Neural progenitor cell (in vitro differentiated cells): Measurements from ENCODE around the gene CD40. TPM values are rescaled to one million over a fixed set of nuclear protein-coding genes. Genes with fewer than 3 reads are reported as not detected.
A peak's percentile ranks its signal among the peaks of the same experiment; 100 is the strongest.

Experiments used
- DNase-seq: peaks from one replicate; pipeline ENCODE4 v3.0.0-alpha.2; 2016; ENCODE audit warnings: low spot score
- H2AFZ ChIP-seq: fragments of 200-600 bp; sonication (generic); replicated peaks from 2 replicates; pipeline ENCODE4 v1.6.1; 2016; ENCODE audit warnings: antibody characterized with exemption
- H3F3A ChIP-seq: fragments of 200-600 bp; sonication (generic); 2 replicates; pipeline ENCODE4 v1.6.1; 2016; ENCODE audit warnings: antibody characterized with exemption, low read depth
- H3K27ac ChIP-seq: fragments of 200-600 bp; sonication (generic); 2 replicates; pipeline ENCODE4 v1.5.1; 2016; ENCODE audit warnings: mild to moderate bottlenecking
- H3K27me3 ChIP-seq: fragments of 200-600 bp; sonication (generic); 2 replicates; pipeline ENCODE4 v1.6.1; 2016; ENCODE audit warnings: mild to moderate bottlenecking, moderate library complexity
- H3K36me3 ChIP-seq: fragments of 200-600 bp; sonication (generic); 2 replicates; pipeline ENCODE4 v1.5.1; 2016
- H3K4me1 ChIP-seq: fragments of 200-600 bp; sonication (generic); 2 replicates; pipeline ENCODE4 v1.6.1; 2016; ENCODE audit warnings: mixed run types
- H3K4me2 ChIP-seq: fragments of 200-600 bp; sonication (generic); 2 replicates; pipeline ENCODE4 v1.6.1; 2016
- H3K4me3 ChIP-seq: fragments of 200-600 bp; sonication (generic); 2 replicates; pipeline ENCODE4 v1.5.1; 2016
- H3K79me2 ChIP-seq: fragments of 200-600 bp; sonication (generic); 2 replicates; pipeline ENCODE4 v1.6.1; 2016; ENCODE audit warnings: low read depth
- H3K9ac ChIP-seq: fragments of 200-600 bp; sonication (generic); 2 replicates; pipeline ENCODE4 v1.6.1; 2016
- H3K9me3 ChIP-seq: fragments of 200-600 bp; sonication (generic); 2 replicates; pipeline ENCODE4 v1.5.1; 2016; ENCODE audit warnings: low read depth
- H4K20me1 ChIP-seq: fragments of 200-600 bp; sonication (generic); 2 replicates; pipeline ENCODE4 v1.6.1; 2016; ENCODE audit warnings: low read depth
- H3K27ac Mint-ChIP-seq: 3 replicates; pipeline ENCODE4 v1.8.0; 2021; ENCODE audit warnings: mixed read lengths
- H3K27me3 Mint-ChIP-seq: 2 replicates; pipeline ENCODE4 v1.8.0; 2022; ENCODE audit warnings: low read depth, mild to moderate bottlenecking, inconsistent platforms, moderate library complexity, mixed read lengths; ENCODE audit not compliant: insufficient read depth
- H3K36me3 Mint-ChIP-seq: 3 replicates; pipeline ENCODE4 v1.8.0; 2021; ENCODE audit warnings: mixed read lengths
- H3K4me1 Mint-ChIP-seq: 3 replicates; pipeline ENCODE4 v1.8.0; 2021; ENCODE audit warnings: mixed read lengths
- H3K4me3 Mint-ChIP-seq: 3 replicates; pipeline ENCODE4 v1.8.0; 2021; ENCODE audit warnings: mild to moderate bottlenecking, moderate library complexity, mixed read lengths
- H3K9me3 Mint-ChIP-seq: 3 replicates; pipeline ENCODE4 v1.8.0; 2020; ENCODE audit warnings: mixed read lengths
- EZH2 ChIP-seq: fragments of 200-600 bp; sonication (generic); IDR thresholded peaks from 2 replicates; pipeline ENCODE4 v1.6.1; 2017; ENCODE audit warnings: antibody characterized with exemption, mild to moderate bottlenecking, moderate library complexity
- EZH2phosphoT487 ChIP-seq: fragments of 200-600 bp; sonication (generic); IDR thresholded peaks from 2 replicates; pipeline ENCODE4 v1.6.1; 2017; ENCODE audit warnings: antibody characterized with exemption
- total RNA-seq: library from RNA; depleted of rRNA; stranded (reverse); fragments of >200 nt; gene quantifications from 2 replicates; pipeline ENCODE4 v1.2.3, GENCODE V29; 2015; ENCODE audit warnings: low replicate concordance
- TF ChIP-seq, protein P1 (sequence below): fragments of 200-600 bp; sonication (generic); IDR thresholded peaks from 2 replicates; pipeline ENCODE4 v1.5.1; 2017; ENCODE audit warnings: antibody characterized with exemption, mild to moderate bottlenecking

The CD40 gene
- total RNA-seq, 1 donor from 2014 or later = 11.0 TPM

- H3K4me2 ChIP-seq = no peak overlapping the region
- H3K36me3 ChIP-seq = no peaks in the 10 kb centered on the region
- peaks cover 4% of the 10 kb centered on the region for H3K4me1 Mint-ChIP-seq
- H3K79me2 ChIP-seq = no peaks in the 10 kb centered on the region
- peaks cover 22% of the 10 kb centered on the region for H3K27me3 Mint-ChIP-seq
- H3K27ac Mint-ChIP-seq = no peak overlapping the region
- no peak overlapping the region for H3K27ac ChIP-seq
- H3K4me1 ChIP-seq = peaks cover 6% of the 10 kb centered on the region
- no peak for DNase-seq
- no peak overlapping the region for H3K4me3 Mint-ChIP-seq
- H3K4me3 ChIP-seq = no peak overlapping the region
- H3K9me3 Mint-ChIP-seq = no peaks in the 10 kb centered on the region
- peaks cover 31% of the 10 kb centered on the region for H3K27me3 ChIP-seq
- TF ChIP-seq EZH2 (no peak), EZH2phosphoT487 (no peak)
- TF ChIP-seq, protein P1, sequence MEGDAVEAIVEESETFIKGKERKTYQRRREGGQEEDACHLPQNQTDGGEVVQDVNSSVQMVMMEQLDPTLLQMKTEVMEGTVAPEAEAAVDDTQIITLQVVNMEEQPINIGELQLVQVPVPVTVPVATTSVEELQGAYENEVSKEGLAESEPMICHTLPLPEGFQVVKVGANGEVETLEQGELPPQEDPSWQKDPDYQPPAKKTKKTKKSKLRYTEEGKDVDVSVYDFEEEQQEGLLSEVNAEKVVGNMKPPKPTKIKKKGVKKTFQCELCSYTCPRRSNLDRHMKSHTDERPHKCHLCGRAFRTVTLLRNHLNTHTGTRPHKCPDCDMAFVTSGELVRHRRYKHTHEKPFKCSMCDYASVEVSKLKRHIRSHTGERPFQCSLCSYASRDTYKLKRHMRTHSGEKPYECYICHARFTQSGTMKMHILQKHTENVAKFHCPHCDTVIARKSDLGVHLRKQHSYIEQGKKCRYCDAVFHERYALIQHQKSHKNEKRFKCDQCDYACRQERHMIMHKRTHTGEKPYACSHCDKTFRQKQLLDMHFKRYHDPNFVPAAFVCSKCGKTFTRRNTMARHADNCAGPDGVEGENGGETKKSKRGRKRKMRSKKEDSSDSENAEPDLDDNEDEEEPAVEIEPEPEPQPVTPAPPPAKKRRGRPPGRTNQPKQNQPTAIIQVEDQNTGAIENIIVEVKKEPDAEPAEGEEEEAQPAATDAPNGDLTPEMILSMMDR = no peak
- H4K20me1 ChIP-seq = no peaks in the 10 kb centered on the region
- H3K9ac ChIP-seq = no peak overlapping the region
- no peak overlapping the region for H2AFZ ChIP-seq
- peaks cover 7% of the 10 kb centered on the region for H3F3A ChIP-seq
- H3K9me3 ChIP-seq = no peaks in the 10 kb centered on the region
- H3K36me3 Mint-ChIP-seq = no peaks in the 10 kb centered on the region
Measured at GRCh38 chr20:46130534-46130933, 12.4 kb downstream of the CD40 start.

- H3K36me3 ChIP-seq = no peaks in the 10 kb centered on the region
- no peak overlapping the region for H2AFZ ChIP-seq
- Mint-ChIP-seq H3K9me3 (no peaks in the 10 kb centered on the region), H3K27ac (no peak overlapping the region), H3K4me3 (no peak overlapping the region), H3K27me3 (peaks cover 20% of the 10 kb centered on the region), H3K36me3 (no peaks in the 10 kb centered on the region), H3K4me1 (peaks cover 12% of the 10 kb centered on the region)
- peaks cover 15% of the 10 kb centered on the region for H3K4me1 ChIP-seq
- H3F3A ChIP-seq = peaks cover 16% of the 10 kb centered on the region
- H3K4me2 ChIP-seq = no peak overlapping the region
- H3K27me3 ChIP-seq = peaks cover 31% of the 10 kb centered on the region
- no peaks in the 10 kb centered on the region for H3K79me2 ChIP-seq
- no peak for DNase-seq
- no peaks in the 10 kb centered on the region for H4K20me1 ChIP-seq
- no peak overlapping the region for H3K9ac ChIP-seq
- H3K9me3 ChIP-seq = no peaks in the 10 kb centered on the region
- H3K27ac ChIP-seq = no peak overlapping the region
- no peak for TF ChIP-seq EZH2
- no peak for TF ChIP-seq EZH2phosphoT487
- TF ChIP-seq, protein P1 = no peak
- H3K4me3 ChIP-seq = no peak overlapping the region
Measured at GRCh38 chr20:46131396-46131795, 13.3 kb downstream of the CD40 start.

- Histone ChIP-seq H3K4me2 (no peak overlapping the region), H3F3A (peaks cover 26% of the 10 kb centered on the region), H2AFZ (no peak overlapping the region), H3K27me3 (peaks cover 31% of the 10 kb centered on the region), H3K9ac (no peak overlapping the region), H4K20me1 (no peaks in the 10 kb centered on the region), H3K36me3 (no peaks in the 10 kb centered on the region), H3K4me3 (no peak overlapping the region), H3K27ac (no peak overlapping the region), H3K4me1 (peaks cover 21% of the 10 kb centered on the region), H3K9me3 (no peaks in the 10 kb centered on the region), H3K79me2 (no peaks in the 10 kb centered on the region)
- H3K27ac Mint-ChIP-seq = no peak overlapping the region
- no peaks in the 10 kb centered on the region for H3K9me3 Mint-ChIP-seq
- peaks cover 20% of the 10 kb centered on the region for H3K27me3 Mint-ChIP-seq
- DNase-seq = peak; percentile 91
- H3K4me3 Mint-ChIP-seq = no peak overlapping the region
- no peaks in the 10 kb centered on the region for H3K36me3 Mint-ChIP-seq
- TF ChIP-seq, protein P1 = peak; percentile 89
- TF ChIP-seq EZH2 = no peak
- peaks cover 22% of the 10 kb centered on the region for H3K4me1 Mint-ChIP-seq
Measured at GRCh38 chr20:46132705-46133120, 14.6 kb downstream of the CD40 start.
